Measurements from ENCODE around the gene TBC1D22B. TPM values are rescaled to one million over a fixed set of nuclear protein-coding genes. Genes with fewer than 3 reads are reported as not detected.

The TBC1D22B gene, protein sequence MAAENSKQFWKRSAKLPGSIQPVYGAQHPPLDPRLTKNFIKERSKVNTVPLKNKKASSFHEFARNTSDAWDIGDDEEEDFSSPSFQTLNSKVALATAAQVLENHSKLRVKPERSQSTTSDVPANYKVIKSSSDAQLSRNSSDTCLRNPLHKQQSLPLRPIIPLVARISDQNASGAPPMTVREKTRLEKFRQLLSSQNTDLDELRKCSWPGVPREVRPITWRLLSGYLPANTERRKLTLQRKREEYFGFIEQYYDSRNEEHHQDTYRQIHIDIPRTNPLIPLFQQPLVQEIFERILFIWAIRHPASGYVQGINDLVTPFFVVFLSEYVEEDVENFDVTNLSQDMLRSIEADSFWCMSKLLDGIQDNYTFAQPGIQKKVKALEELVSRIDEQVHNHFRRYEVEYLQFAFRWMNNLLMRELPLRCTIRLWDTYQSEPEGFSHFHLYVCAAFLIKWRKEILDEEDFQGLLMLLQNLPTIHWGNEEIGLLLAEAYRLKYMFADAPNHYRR
- 5.1 and 7.2 TPM in 2 replicates for total RNA-seq

DNA sequence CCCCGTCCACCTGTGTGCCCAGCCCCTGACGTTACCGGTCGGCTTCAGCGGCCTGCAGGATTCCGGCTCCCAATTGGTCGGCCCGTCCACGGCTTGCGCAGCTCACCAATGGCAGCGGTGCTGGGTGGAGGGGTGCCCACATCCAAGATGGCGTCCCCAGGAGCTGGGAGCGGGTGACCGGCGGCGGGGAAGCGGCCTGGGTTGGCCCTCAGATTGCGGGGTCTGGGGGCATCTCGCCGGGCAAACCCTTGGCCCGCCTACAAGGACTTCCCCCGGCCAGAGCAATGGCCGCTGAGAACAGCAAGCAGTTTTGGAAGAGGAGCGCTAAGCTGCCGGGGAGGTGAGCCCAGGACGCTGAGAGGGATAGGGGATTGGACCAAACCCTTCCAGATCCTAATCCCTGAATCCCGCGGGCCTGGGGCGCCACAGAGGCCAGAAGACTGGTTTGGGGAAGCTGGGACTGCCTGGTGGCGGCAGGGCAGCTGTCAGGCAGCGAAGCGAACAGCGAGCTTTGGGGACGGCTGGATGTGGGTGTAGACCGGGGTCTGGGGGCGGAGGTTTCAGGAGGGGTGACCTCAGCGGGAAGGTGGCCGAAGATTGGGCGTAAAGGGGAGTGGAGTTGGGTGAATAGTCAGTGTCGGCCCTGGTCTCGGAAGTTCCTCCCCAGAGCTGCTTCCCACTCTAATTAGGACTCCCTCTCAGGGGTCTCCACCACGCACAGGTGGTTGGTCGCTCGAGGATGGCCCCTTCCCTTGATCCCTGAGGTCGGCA lies at the start of gene TBC1D22B, which contains the start of gene TMEM217:
Gene TBC1D22B (plus strand): TSS at position 139 of the 771 bp plus-strand sequence. CDS start 146 bp downstream, at position 285.
Gene TMEM217 (minus strand): TSS at position 511 of the 771 bp plus-strand sequence. CDS start 39,114 bp downstream, outside the sequence.

GRCh38 chr6:37353761-37354525 lies 96.4 kb downstream of the TBC1D22B start, which contains the start of gene RNF8:
Gene RNF8 (plus strand): TSS chr6:37353983. CDS start chr6:37354165, 182 bp downstream.

Other genes starting within 250 kb of the TBC1D22B start
- gene PIM1, start 87.6 kb upstream of the TBC1D22B start, total RNA-seq = 26.0 and 128 TPM in 2 replicates
- gene TMEM217, start 372 bp downstream of the TBC1D22B start, total RNA-seq = 4.8 TPM in 1 of 2 replicates, not detected in the other
- 21.1 and 26.7 TPM in 2 replicates for gene RNF8, start 96.2 kb downstream of the TBC1D22B start, total RNA-seq
- 13.6 and 22.9 TPM in 2 replicates for gene CMTR1, start 175.4 kb downstream of the TBC1D22B start, total RNA-seq
- gene CCDC167, start 242.1 kb downstream of the TBC1D22B start, total RNA-seq = 29.8 and 41.2 TPM in 2 replicates